ENCODE data around the gene RABGGTA. TPM values are rescaled to one million over a fixed set of nuclear protein-coding genes. Genes with fewer than 3 reads are reported as not detected.

Gene RABGGTA
- polyA plus RNA-seq, 2 of the 4 experiments (the other 2 are of a cell fraction) = 18.6 to 21.9 TPM

DNA sequence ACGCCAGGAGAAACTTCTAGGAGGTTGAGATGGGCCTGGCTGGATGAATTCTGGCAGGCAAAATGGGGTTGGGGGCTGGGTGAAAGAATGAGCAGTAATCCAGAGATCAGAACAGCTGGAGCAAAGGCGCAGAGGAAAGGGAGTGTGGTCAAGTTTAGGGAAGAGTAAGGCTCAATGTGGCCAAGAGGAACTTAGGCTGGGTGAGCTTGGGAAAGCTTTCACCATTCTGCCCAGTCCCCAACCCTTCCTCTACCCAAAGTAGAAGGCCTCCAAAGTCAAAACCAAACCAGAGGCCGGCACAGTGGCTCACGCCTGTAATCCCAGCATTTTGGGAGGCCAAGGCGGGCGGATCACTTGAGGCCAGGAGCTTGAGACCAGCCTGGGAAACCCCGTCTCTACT lies 10.2 kb upstream of the RABGGTA start:
- CTCF ChIA-PET = interaction anchor here (1.1 to 34.0 kb wide), 4 partner anchors 9 to 150 kb away, joined by 3 to 469 read pairs (median 14); partner anchors contain the start of genes CIDEB, DHRS1, LTB4R and LTB4R2
- 81% methylated on average over 7 of the region's 7 CpGs for WGBS (ENCODE audit: missing lambda C conversion rate)
- TF ChIP-seq CHD4 (IDR thresholded peaks at IDR 0.05; ENCODE audit: borderline replicate concordance) = no peak
- TF ChIP-seq SREBF2 (IDR thresholded peaks at IDR 0.05) = no peak
- TF ChIP-seq, protein P1, sequence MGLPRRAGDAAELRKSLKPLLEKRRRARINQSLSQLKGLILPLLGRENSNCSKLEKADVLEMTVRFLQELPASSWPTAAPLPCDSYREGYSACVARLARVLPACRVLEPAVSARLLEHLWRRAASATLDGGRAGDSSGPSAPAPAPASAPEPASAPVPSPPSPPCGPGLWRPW (IDR thresholded peaks at IDR 0.05) = no peak
- H3K4me1 ChIP-seq = no peaks in the 10 kb centered on the region
- FAIRE-seq (no peak), ATAC-seq (no peak), DNase-seq (ENCODE audit: low read depth in 1 of 2, low spot score in 1 of 2) (no peak)
- POLR2A ChIA-PET = no interaction called here
- H3K4me2 ChIP-seq = no peak overlapping the region
- H3K9me3 ChIP-seq = no peaks in the 10 kb centered on the region
- H3K27ac ChIP-seq = no peak overlapping the region
- no peak overlapping the region for H3K4me3 ChIP-seq

DNA sequence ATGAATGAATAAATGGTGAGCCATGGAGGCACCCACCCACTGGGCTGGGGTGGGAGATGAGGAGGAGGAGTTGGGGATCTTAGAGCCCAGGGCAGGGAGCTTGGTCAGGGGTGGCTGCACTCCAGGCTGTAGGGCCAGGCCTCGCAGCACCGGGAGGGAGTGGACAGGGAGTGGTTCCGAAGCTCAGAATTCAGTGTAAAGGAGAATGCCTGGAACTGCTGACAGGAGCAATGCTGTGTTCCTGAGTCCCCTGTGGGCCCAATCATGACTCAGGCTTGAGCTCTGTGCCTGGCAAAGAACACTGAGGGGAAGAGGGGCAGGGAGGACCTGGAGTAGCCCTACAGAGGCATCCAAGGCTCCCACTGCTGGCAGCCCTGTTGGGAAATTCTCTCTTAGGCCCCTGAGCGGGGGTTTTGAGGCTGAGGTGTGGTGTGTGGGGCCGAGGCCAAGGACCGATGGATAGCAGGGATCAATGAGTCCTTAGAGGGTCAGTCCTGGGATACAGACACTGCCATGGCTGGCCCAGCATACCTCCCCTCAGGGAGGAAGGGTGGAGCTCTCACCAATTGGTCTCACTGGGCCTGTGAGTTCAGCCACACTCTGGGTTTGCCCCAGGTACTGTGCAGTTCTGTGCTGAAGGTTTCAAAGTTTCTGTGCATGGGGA lies 9.5 kb upstream of the RABGGTA start:
- no peak overlapping the region for H3K4me2 ChIP-seq
- no peaks in the 10 kb centered on the region for H3K4me1 ChIP-seq
- TF ChIP-seq FOSL2 (IDR thresholded peaks at IDR 0.05) (no peak), FOSL2 (CRISPR knock-in tag; IDR thresholded peaks at IDR 0.05) (no peak), PHF8 (IDR thresholded peaks at IDR 0.05; ENCODE audit: borderline replicate concordance, low read depth) (no peak), GATA3 (IDR thresholded peaks at IDR 0.05; ENCODE audit: borderline replicate concordance) (no peak), HOXB13 (CRISPR knock-in tag; IDR thresholded peaks at IDR 0.05; ENCODE audit: low read depth) (no peak), CHD2 (IDR thresholded peaks at IDR 0.05; ENCODE audit: low read length, partially characterized antibody) (no peak), FOXS1 (CRISPR knock-in tag; IDR thresholded peaks at IDR 0.05) (no peak), RARB (CRISPR knock-in tag; IDR thresholded peaks at IDR 0.05) (no peak), NR3C1 (IDR thresholded peaks at IDR 0.05) (no peak), RNF2 (IDR thresholded peaks at IDR 0.05; ENCODE audit: borderline replicate concordance, low read depth) (no peak), JUN (IDR thresholded peaks at IDR 0.05) (no peak), TFCP2L1 (CRISPR knock-in tag; IDR thresholded peaks at IDR 0.05) (no peak), ZSCAN20 (CRISPR knock-in tag; IDR thresholded peaks at IDR 0.05) (no peak), SMC3 (IDR thresholded peaks at IDR 0.05) (no peak)
- TF ChIP-seq, protein P1 (IDR thresholded peaks at IDR 0.05) = no peak
- TF ChIP-seq, protein P2, sequence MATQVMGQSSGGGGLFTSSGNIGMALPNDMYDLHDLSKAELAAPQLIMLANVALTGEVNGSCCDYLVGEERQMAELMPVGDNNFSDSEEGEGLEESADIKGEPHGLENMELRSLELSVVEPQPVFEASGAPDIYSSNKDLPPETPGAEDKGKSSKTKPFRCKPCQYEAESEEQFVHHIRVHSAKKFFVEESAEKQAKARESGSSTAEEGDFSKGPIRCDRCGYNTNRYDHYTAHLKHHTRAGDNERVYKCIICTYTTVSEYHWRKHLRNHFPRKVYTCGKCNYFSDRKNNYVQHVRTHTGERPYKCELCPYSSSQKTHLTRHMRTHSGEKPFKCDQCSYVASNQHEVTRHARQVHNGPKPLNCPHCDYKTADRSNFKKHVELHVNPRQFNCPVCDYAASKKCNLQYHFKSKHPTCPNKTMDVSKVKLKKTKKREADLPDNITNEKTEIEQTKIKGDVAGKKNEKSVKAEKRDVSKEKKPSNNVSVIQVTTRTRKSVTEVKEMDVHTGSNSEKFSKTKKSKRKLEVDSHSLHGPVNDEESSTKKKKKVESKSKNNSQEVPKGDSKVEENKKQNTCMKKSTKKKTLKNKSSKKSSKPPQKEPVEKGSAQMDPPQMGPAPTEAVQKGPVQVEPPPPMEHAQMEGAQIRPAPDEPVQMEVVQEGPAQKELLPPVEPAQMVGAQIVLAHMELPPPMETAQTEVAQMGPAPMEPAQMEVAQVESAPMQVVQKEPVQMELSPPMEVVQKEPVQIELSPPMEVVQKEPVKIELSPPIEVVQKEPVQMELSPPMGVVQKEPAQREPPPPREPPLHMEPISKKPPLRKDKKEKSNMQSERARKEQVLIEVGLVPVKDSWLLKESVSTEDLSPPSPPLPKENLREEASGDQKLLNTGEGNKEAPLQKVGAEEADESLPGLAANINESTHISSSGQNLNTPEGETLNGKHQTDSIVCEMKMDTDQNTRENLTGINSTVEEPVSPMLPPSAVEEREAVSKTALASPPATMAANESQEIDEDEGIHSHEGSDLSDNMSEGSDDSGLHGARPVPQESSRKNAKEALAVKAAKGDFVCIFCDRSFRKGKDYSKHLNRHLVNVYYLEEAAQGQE (IDR thresholded peaks at IDR 0.05) = no peak
- TF ChIP-seq, protein P3, sequence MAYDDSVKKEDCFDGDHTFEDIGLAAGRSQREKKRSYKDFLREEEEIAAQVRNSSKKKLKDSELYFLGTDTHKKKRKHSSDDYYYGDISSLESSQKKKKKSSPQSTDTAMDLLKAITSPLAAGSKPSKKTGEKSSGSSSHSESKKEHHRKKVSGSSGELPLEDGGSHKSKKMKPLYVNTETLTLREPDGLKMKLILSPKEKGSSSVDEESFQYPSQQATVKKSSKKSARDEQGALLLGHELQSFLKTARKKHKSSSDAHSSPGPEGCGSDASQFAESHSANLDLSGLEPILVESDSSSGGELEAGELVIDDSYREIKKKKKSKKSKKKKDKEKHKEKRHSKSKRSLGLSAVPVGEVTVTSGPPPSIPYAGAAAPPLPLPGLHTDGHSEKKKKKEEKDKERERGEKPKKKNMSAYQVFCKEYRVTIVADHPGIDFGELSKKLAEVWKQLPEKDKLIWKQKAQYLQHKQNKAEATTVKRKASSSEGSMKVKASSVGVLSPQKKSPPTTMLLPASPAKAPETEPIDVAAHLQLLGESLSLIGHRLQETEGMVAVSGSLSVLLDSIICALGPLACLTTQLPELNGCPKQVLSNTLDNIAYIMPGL (CRISPR knock-in tag; IDR thresholded peaks at IDR 0.05; ENCODE audit: borderline replicate concordance) = no peak
- TF ChIP-seq, protein P4, sequence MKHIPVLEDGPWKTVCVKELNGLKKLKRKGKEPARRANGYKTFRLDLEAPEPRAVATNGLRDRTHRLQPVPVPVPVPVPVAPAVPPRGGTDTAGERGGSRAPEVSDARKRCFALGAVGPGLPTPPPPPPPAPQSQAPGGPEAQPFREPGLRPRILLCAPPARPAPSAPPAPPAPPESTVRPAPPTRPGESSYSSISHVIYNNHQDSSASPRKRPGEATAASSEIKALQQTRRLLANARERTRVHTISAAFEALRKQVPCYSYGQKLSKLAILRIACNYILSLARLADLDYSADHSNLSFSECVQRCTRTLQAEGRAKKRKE (CRISPR knock-in tag; IDR thresholded peaks at IDR 0.05; ENCODE audit: low read depth) = no peak
- TF ChIP-seq, protein P5, sequence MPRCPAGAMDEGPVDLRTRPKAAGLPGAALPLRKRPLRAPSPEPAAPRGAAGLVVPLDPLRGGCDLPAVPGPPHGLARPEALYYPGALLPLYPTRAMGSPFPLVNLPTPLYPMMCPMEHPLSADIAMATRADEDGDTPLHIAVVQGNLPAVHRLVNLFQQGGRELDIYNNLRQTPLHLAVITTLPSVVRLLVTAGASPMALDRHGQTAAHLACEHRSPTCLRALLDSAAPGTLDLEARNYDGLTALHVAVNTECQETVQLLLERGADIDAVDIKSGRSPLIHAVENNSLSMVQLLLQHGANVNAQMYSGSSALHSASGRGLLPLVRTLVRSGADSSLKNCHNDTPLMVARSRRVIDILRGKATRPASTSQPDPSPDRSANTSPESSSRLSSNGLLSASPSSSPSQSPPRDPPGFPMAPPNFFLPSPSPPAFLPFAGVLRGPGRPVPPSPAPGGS (IDR thresholded peaks at IDR 0.05) = no peak
- TF ChIP-seq, protein P6, sequence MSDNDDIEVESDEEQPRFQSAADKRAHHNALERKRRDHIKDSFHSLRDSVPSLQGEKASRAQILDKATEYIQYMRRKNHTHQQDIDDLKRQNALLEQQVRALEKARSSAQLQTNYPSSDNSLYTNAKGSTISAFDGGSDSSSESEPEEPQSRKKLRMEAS (IDR thresholded peaks at IDR 0.05) = no peak
- TF ChIP-seq, protein P7, sequence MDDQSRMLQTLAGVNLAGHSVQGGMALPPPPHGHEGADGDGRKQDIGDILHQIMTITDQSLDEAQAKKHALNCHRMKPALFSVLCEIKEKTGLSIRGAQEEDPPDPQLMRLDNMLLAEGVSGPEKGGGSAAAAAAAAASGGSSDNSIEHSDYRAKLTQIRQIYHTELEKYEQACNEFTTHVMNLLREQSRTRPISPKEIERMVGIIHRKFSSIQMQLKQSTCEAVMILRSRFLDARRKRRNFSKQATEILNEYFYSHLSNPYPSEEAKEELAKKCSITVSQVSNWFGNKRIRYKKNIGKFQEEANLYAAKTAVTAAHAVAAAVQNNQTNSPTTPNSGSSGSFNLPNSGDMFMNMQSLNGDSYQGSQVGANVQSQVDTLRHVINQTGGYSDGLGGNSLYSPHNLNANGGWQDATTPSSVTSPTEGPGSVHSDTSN (IDR thresholded peaks at IDR 0.05) = no peak
- DNase-seq (ENCODE audit: low read depth in 1 of 2, low spot score in 1 of 2) = no peak
- no peaks in the 10 kb centered on the region for H3K9me3 ChIP-seq
- no peak overlapping the region for H3K4me3 ChIP-seq
- POLR2A ChIA-PET = interaction anchor here (1.2 to 1.6 kb wide), 3 partner anchors 9 to 39 kb away, joined by 3 to 5 read pairs (median 3); partner anchors contain the start of genes RABGGTA and TINF2
- no peak for ATAC-seq
- no peak for FAIRE-seq
- H3K27ac ChIP-seq = no peak overlapping the region
- CTCF ChIA-PET = interaction anchor here (0.7 to 34.0 kb wide), 6 partner anchors 9 to 151 kb away, joined by 3 to 469 read pairs (median 4); partner anchors contain the start of genes CIDEB, DHRS1, LTB4R and LTB4R2
- WGBS (ENCODE audit: missing lambda C conversion rate) = 76% methylated on average over 6 of the region's 6 CpGs
